DND-41 (cell line): ENCODE measurements around the gene RPUSD4.

Source experiments
- ATAC-seq: fragments of 200-7000 bp; cut with Tn5 transposase; 3 replicates; pipeline ENCODE4 v1.9.1; 2021; ENCODE audit warnings: low read depth; ENCODE audit not compliant: insufficient read depth
- DNase-seq: peaks from one replicate; pipeline ENCODE4 v3.0.0-alpha.2; 2020
- H2AFZ ChIP-seq: 2 replicates; pipeline ENCODE4 v1.6.0; 2012; ENCODE audit warnings: low read depth, low read length
- H3K27ac ChIP-seq: 2 replicates; pipeline ENCODE4 v1.5.1; 2012; ENCODE audit warnings: low read length, inconsistent platforms
- H3K27me3 ChIP-seq: fragments of 200-600 bp; sonication (generic); 2 replicates; pipeline ENCODE4 v1.6.0; 2012; ENCODE audit warnings: low read length, mild to moderate bottlenecking, inconsistent platforms; ENCODE audit not compliant: insufficient read depth, poor library complexity
- H3K36me3 ChIP-seq: 2 replicates; pipeline ENCODE4 v1.5.1; 2012; ENCODE audit warnings: low read length, inconsistent platforms; ENCODE audit not compliant: insufficient read depth
- H3K4me1 ChIP-seq: 2 replicates; pipeline ENCODE4 v1.5.1; 2012; ENCODE audit warnings: mild to moderate bottlenecking, low read length; ENCODE audit not compliant: insufficient read depth
- H3K4me2 ChIP-seq: 2 replicates; pipeline ENCODE4 v1.6.0; 2012; ENCODE audit warnings: mild to moderate bottlenecking, moderate library complexity, low read length, inconsistent platforms; ENCODE audit not compliant: insufficient read depth
- H3K4me3 ChIP-seq, 2 experiments: fragments of 200-600 bp in 1 of 2; shearing (Covaris generic) in 1 of 2; 2 replicates each; pipeline ENCODE4 v1.5.1; 2012 to 2016; ENCODE audit warnings: inconsistent platforms in 2 of 2, low read length in 2 of 2, mild to moderate bottlenecking in 2 of 2, low read depth in 1 of 2, moderate library complexity in 1 of 2
- H3K79me2 ChIP-seq: 2 replicates; pipeline ENCODE4 v1.6.0; 2012; ENCODE audit warnings: low read length, inconsistent platforms; ENCODE audit not compliant: insufficient read depth
- H3K9ac ChIP-seq: 2 replicates; pipeline ENCODE4 v1.6.0; 2012; ENCODE audit warnings: low read depth, mild to moderate bottlenecking, inconsistent platforms, low read length, moderate library complexity
- H3K9me3 ChIP-seq: 2 replicates; pipeline ENCODE4 v1.5.1; 2012; ENCODE audit warnings: low read length, moderate library complexity, mild to moderate bottlenecking, inconsistent platforms; ENCODE audit not compliant: insufficient read depth, severe bottlenecking
- H4K20me1 ChIP-seq: 2 replicates; pipeline ENCODE4 v1.6.0; 2012; ENCODE audit warnings: low read length; ENCODE audit not compliant: insufficient read depth
- EZH2 ChIP-seq: IDR thresholded peaks from 3 replicates; pipeline ENCODE4 v1.6.1; 2012; ENCODE audit warnings: borderline replicate concordance, low read depth, mild to moderate bottlenecking, moderate library complexity, low read length, inconsistent platforms; ENCODE audit not compliant: severe bottlenecking
- TF ChIP-seq, protein P1 (sequence below): IDR thresholded peaks from 2 replicates; pipeline ENCODE4 v1.5.1; 2012; ENCODE audit warnings: borderline replicate concordance, low read length, moderate library complexity, mild to moderate bottlenecking; ENCODE audit not compliant: poor library complexity, severe bottlenecking; ENCODE audit errors: extremely low read depth

RPUSD4 gene

DNA sequence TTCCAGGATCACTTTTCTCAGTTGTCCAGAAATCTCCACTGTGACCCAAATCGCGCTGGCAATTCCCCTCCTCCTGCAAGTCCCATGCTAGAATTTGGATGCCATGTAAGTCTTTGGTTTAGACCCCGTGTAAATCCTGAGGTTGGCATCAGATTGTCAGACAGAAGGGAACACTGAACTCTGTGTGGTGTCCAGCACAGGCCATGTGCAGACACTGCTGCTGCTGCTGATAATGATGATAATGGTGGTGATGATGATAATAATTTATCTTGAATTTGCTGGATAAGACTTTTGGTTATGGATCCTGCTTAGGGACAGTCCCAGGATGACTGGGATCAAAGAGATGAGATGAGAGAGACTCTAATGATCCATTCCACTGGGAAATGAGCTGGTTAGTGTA is 45.0 kb downstream of the RPUSD4 start:
- TF ChIP-seq, protein P1, sequence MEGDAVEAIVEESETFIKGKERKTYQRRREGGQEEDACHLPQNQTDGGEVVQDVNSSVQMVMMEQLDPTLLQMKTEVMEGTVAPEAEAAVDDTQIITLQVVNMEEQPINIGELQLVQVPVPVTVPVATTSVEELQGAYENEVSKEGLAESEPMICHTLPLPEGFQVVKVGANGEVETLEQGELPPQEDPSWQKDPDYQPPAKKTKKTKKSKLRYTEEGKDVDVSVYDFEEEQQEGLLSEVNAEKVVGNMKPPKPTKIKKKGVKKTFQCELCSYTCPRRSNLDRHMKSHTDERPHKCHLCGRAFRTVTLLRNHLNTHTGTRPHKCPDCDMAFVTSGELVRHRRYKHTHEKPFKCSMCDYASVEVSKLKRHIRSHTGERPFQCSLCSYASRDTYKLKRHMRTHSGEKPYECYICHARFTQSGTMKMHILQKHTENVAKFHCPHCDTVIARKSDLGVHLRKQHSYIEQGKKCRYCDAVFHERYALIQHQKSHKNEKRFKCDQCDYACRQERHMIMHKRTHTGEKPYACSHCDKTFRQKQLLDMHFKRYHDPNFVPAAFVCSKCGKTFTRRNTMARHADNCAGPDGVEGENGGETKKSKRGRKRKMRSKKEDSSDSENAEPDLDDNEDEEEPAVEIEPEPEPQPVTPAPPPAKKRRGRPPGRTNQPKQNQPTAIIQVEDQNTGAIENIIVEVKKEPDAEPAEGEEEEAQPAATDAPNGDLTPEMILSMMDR = no peak
- no peak for TF ChIP-seq EZH2
- DNase-seq (no peak), ATAC-seq (no peak)
- Histone ChIP-seq H3K27ac (no peak overlapping the region), H3K36me3 (no peaks in the 10 kb centered on the region), H2AFZ (no peak overlapping the region), H3K27me3 (no peaks in the 10 kb centered on the region), H3K4me2 (no peak overlapping the region), H3K4me3 (no peak overlapping the region), H3K9ac (no peak overlapping the region), H3K9me3 (no peaks in the 10 kb centered on the region), H3K79me2 (no peaks in the 10 kb centered on the region), H3K4me1 (peaks cover 17% of the 10 kb centered on the region), H4K20me1 (no peaks in the 10 kb centered on the region)

DNA sequence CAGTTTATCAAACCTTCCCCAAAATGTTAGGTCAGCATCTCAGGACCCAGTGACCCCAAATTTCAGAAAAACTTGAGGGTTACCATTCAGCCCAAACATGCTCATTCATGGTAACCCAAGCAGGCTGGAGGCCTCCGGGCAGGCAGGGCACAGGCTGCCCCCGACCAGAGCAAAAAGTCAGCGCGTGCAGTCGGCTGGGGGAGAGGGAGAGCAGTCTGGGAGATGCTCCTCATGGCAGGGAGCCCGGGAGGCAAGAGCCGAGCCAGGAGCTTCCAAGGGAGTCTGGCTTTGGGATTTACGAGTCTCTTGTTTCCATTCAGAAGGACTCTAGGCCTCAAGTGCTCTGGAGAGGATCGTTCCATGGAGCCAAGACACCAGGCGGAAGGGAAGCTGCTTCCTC is 45.7 kb downstream of the RPUSD4 start:
- Histone ChIP-seq H3K9me3 (no peaks in the 10 kb centered on the region), H3K27ac (no peak overlapping the region), H3K4me1 (peaks cover 17% of the 10 kb centered on the region), H3K9ac (no peak overlapping the region), H3K4me3 (no peak overlapping the region), H2AFZ (no peak overlapping the region), H3K4me2 (no peak overlapping the region), H4K20me1 (no peaks in the 10 kb centered on the region), H3K36me3 (no peaks in the 10 kb centered on the region), H3K79me2 (no peaks in the 10 kb centered on the region), H3K27me3 (no peaks in the 10 kb centered on the region)
- DNase-seq (no peak), ATAC-seq (no peak)
- no peak for TF ChIP-seq EZH2
- TF ChIP-seq, protein P1 = no peak

DNA sequence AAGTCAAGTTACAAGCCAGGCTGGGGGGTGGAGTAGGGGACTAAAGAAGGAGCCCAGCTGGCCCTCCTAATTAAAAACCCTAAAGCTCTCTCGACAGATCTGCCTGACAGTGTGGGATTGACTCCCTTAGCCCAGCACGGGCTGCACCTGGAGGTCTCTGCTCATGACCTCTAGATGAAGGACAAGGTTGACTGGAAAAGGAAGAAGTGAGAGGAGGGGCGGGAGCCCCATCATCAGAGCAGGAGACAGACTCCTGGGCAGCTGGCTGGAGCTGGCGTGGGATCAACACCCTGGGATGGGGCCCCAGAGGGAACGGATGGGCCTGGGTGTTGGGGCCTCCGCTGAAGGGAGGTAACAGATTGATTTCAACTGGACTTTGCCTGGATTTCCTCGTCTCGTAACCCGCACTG is 46.1 kb downstream of the RPUSD4 start:
- no peaks in the 10 kb centered on the region for H3K9me3 ChIP-seq
- DNase-seq (no peak), ATAC-seq (no peak)
- no peaks in the 10 kb centered on the region for H4K20me1 ChIP-seq
- H3K79me2 ChIP-seq = no peaks in the 10 kb centered on the region
- no peak overlapping the region for H3K9ac ChIP-seq
- H3K4me1 ChIP-seq = peaks cover 17% of the 10 kb centered on the region
- no peaks in the 10 kb centered on the region for H3K27me3 ChIP-seq
- H3K4me3 ChIP-seq = no peak overlapping the region
- TF ChIP-seq, protein P1 = no peak
- no peak for TF ChIP-seq EZH2
- H3K4me2 ChIP-seq = no peak overlapping the region
- H2AFZ ChIP-seq = no peak overlapping the region
- H3K36me3 ChIP-seq = no peaks in the 10 kb centered on the region
- H3K27ac ChIP-seq = no peak overlapping the region

DNA sequence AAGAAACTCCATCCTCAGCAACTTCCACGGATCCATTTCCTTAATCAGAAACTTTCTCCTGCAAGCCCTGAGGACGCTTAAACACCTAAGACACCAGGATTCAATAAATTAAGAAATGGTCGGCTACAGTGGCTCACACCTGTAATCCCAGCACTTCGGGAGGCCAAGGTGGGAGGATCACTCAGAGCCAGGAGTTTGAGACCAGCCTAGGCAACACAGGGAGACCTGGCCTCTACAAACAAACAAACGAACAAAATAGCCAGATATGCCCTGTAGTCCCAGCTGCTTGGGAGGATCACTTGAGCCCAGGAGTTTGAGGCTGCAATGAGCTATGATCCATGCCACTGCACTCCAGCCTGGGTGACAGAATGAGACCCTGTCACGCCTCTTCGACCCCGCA is 46.7 kb downstream of the RPUSD4 start:
- TF ChIP-seq, protein P1 = no peak
- no peak for TF ChIP-seq EZH2
- no peak overlapping the region for H3K27ac ChIP-seq
- H3K9me3 ChIP-seq = no peaks in the 10 kb centered on the region
- no peaks in the 10 kb centered on the region for H3K79me2 ChIP-seq
- H3K4me2 ChIP-seq = no peak overlapping the region
- no peaks in the 10 kb centered on the region for H3K36me3 ChIP-seq
- no peaks in the 10 kb centered on the region for H3K27me3 ChIP-seq
- H4K20me1 ChIP-seq = no peaks in the 10 kb centered on the region
- no peak overlapping the region for H3K9ac ChIP-seq
- DNase-seq (no peak), ATAC-seq (no peak)
- no peak overlapping the region for H3K4me3 ChIP-seq
- peaks cover 17% of the 10 kb centered on the region for H3K4me1 ChIP-seq
- no peak overlapping the region for H2AFZ ChIP-seq
